Panc1 (cell line): ENCODE measurements around the gene IL34. TPM values are rescaled to one million over a fixed set of nuclear protein-coding genes. Genes with fewer than 3 reads are reported as not detected.

Experiments used
- ATAC-seq: fragments of 200-7000 bp; cut with Tn5 transposase; 2 replicates; pipeline ENCODE4 v1.9.1; 2020; ENCODE audit warnings: mild to moderate bottlenecking, moderate library complexity
- BruUV-seq: library from RNA; stranded (reverse); fragments of 400-500 nt; replicated peaks from 2 replicates; lab custom pipeline; 2021; lab: Mats Ljungman, UMichigan
- CTCF ChIA-PET: fragments of 300-600 bp; sonication (Branson Sonifier 250); formaldehyde crosslinking; loops from one replicate; lab custom pipeline; 2022; ENCODE audit warnings: antibody characterized with exemption; lab: Charles Lee
- POLR2A ChIA-PET: fragments of 300-600 bp; sonication (Branson Sonifier 250); formaldehyde crosslinking; loops from one replicate; lab custom pipeline; 2022; ENCODE audit warnings: antibody characterized with exemption; lab: Charles Lee
- DNase-seq: peaks from one replicate; pipeline ENCODE4 v3.0.0-alpha.2; 2010; ENCODE audit warnings: low read depth, low spot score
- H3K27ac ChIP-seq: 2 replicates; pipeline ENCODE4 v1.5.1; 2011; ENCODE audit warnings: mild to moderate bottlenecking, low read length, inconsistent platforms
- H3K27me3 ChIP-seq: fragments of 200-500 bp; sonication (Bioruptor generic); 2 replicates; pipeline ENCODE4 v1.6.0; 2014; ENCODE audit warnings: low read length, inconsistent platforms; ENCODE audit not compliant: control insufficient read depth, insufficient read depth
- H3K36me3 ChIP-seq: fragments of 200-500 bp; sonication (Bioruptor generic); 2 replicates; pipeline ENCODE4 v1.5.1; 2014; ENCODE audit warnings: inconsistent platforms, mild to moderate bottlenecking, low read length, moderate library complexity; ENCODE audit not compliant: control insufficient read depth, insufficient read depth
- H3K4me1 ChIP-seq: 2 replicates; pipeline ENCODE4 v1.5.1; 2011; ENCODE audit warnings: inconsistent platforms, mild to moderate bottlenecking, low read length, moderate library complexity; ENCODE audit not compliant: control insufficient read depth, insufficient read depth
- H3K4me3 ChIP-seq, 2 experiments: 2 replicates each; pipeline ENCODE4 v1.5.1; 2011 to 2012; ENCODE audit warnings: low read depth in 2 of 2, low read length in 2 of 2, mild to moderate bottlenecking in 2 of 2, inconsistent platforms in 1 of 2, moderate library complexity in 1 of 2
- H3K9me3 ChIP-seq: fragments of 200-500 bp; sonication (Bioruptor generic); 2 replicates; pipeline ENCODE4 v1.5.1; 2014; ENCODE audit warnings: low read depth, mild to moderate bottlenecking, inconsistent platforms, low read length, moderate library complexity; ENCODE audit not compliant: control insufficient read depth, insufficient read depth
- POLR2AphosphoS5 ChIP-seq: IDR thresholded peaks from 2 replicates; pipeline ENCODE4 v1.6.1; 2012; ENCODE audit warnings: mild to moderate bottlenecking, low read depth, low read length, moderate library complexity
- SIN3A ChIP-seq: IDR thresholded peaks from 2 replicates; pipeline ENCODE4 v1.6.1; 2012; ENCODE audit warnings: low read depth, mild to moderate bottlenecking, low read length, moderate library complexity, borderline replicate concordance; ENCODE audit not compliant: insufficient read depth
- TCF7L2 ChIP-seq: IDR thresholded peaks from 2 replicates; pipeline ENCODE4 v1.6.1; 2011; ENCODE audit warnings: mild to moderate bottlenecking, low read depth, low read length, inconsistent platforms
- in situ Hi-C: cut with HindIII; loops from 2 replicates; pipeline ENCODE4 v1.10.0; 2016; ENCODE audit warnings: low sequenced_read_pairs, low pct_unique_long_range_greater_than_20kb
- intact Hi-C: fragments of 100-400 bp; cut with micrococcal nuclease; formaldehyde crosslinking; loops from one replicate; pipeline ENCODE4 v1.10.0; 2022; ENCODE audit not compliant: unreplicated experiment
- total RNA-seq: library from RNA; stranded (reverse); gene quantifications from one replicate; pipeline ENCODE4 v1.2.1, GENCODE V29; 2021; ENCODE audit not compliant: unreplicated experiment
- TF ChIP-seq, protein P1 (sequence below): fragments of 450-650 bp; IDR thresholded peaks from 2 replicates; pipeline ENCODE4 v1.5.1; 2017; ENCODE audit warnings: mild to moderate bottlenecking
- TF ChIP-seq, protein P2 (sequence below), 2 experiments: IDR thresholded peaks; 2 replicates each; pipeline ENCODE4 v1.6.1; 2011 to 2012; ENCODE audit warnings: low read depth in 2 of 2, control low read depth in 1 of 2, low read length in 1 of 2, mild to moderate bottlenecking in 1 of 2, moderate library complexity in 1 of 2; ENCODE audit not compliant: insufficient read depth in 1 of 2

IL34 gene
- total RNA-seq, 1 experiment from 2014 or later, result 5.8 TPM

DNA sequence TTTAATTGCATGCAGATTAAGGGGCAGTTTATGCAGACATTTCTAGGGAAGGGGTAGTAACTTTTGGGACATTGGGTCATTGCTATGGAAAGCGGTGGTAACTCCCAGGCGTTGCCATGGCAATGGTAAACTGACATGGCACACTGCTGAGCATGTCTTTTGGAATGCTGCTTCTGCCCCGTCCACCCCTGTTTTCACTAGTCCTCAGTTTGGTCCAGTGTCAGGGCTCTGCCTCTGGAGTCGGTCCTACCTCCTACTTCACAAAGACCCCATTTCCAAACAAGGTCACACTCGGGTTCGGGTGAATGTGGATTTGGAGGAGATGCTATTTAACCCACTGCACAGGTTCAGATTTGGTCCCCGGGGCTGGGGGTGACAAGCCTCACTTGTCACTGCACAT is 2.9 kb downstream of the IL34 start:
- ATAC-seq (no peak), DNase-seq (no peak)
- no TSS peak for BruUV-seq
- Histone ChIP-seq H3K4me1 (no peaks in the 10 kb centered on the region; the same call in 1 of the 2 replicates), H3K27ac (no peak overlapping the region), H3K27me3 (no peaks in the 10 kb centered on the region), H3K36me3 (no peaks in the 10 kb centered on the region), H3K4me3 (no peak overlapping the region), H3K9me3 (no peaks in the 10 kb centered on the region)
- intact Hi-C loops (loop anchor here (10.0 kb wide), 1 partner anchor 54 kb away; no protein-coding TSS in a partner anchor), in situ Hi-C loops (no loop called here)
- ChIA-PET POLR2A (no interaction called here), CTCF (no interaction called here)
- TF ChIP-seq, protein P1, sequence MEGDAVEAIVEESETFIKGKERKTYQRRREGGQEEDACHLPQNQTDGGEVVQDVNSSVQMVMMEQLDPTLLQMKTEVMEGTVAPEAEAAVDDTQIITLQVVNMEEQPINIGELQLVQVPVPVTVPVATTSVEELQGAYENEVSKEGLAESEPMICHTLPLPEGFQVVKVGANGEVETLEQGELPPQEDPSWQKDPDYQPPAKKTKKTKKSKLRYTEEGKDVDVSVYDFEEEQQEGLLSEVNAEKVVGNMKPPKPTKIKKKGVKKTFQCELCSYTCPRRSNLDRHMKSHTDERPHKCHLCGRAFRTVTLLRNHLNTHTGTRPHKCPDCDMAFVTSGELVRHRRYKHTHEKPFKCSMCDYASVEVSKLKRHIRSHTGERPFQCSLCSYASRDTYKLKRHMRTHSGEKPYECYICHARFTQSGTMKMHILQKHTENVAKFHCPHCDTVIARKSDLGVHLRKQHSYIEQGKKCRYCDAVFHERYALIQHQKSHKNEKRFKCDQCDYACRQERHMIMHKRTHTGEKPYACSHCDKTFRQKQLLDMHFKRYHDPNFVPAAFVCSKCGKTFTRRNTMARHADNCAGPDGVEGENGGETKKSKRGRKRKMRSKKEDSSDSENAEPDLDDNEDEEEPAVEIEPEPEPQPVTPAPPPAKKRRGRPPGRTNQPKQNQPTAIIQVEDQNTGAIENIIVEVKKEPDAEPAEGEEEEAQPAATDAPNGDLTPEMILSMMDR, result no peak
- TF ChIP-seq SIN3A, result no peak
- no peak for TF ChIP-seq POLR2AphosphoS5
- no peak for TF ChIP-seq TCF7L2
- TF ChIP-seq, protein P2, sequence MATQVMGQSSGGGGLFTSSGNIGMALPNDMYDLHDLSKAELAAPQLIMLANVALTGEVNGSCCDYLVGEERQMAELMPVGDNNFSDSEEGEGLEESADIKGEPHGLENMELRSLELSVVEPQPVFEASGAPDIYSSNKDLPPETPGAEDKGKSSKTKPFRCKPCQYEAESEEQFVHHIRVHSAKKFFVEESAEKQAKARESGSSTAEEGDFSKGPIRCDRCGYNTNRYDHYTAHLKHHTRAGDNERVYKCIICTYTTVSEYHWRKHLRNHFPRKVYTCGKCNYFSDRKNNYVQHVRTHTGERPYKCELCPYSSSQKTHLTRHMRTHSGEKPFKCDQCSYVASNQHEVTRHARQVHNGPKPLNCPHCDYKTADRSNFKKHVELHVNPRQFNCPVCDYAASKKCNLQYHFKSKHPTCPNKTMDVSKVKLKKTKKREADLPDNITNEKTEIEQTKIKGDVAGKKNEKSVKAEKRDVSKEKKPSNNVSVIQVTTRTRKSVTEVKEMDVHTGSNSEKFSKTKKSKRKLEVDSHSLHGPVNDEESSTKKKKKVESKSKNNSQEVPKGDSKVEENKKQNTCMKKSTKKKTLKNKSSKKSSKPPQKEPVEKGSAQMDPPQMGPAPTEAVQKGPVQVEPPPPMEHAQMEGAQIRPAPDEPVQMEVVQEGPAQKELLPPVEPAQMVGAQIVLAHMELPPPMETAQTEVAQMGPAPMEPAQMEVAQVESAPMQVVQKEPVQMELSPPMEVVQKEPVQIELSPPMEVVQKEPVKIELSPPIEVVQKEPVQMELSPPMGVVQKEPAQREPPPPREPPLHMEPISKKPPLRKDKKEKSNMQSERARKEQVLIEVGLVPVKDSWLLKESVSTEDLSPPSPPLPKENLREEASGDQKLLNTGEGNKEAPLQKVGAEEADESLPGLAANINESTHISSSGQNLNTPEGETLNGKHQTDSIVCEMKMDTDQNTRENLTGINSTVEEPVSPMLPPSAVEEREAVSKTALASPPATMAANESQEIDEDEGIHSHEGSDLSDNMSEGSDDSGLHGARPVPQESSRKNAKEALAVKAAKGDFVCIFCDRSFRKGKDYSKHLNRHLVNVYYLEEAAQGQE (IDR thresholded peaks at IDR 0.05; ENCODE audit: insufficient read depth in 1 of 2, low read depth in 2 of 2, low read length in 1 of 2), result no peak

DNA sequence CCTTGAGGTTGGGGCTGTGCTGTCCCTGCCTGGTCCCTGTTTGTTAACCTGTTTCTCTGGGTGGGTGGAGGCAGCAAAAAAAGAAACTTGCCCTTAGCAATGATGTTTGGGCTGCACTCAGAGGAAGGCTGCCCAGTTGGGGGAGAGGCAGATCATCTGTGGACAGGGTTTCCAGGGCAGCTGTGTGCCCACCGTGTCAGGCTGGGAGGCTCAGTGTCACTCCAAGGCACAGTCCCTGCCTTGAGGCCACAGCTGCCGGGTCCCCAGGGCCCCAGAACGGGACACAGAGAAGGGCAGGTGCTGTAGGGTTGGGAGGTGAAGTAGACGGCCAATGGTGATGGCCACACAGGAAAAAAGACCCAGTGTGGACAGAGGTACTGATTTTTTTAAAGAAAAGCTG is 3.9 kb downstream of the IL34 start:
- no TSS peak for BruUV-seq
- ChIA-PET CTCF (no interaction called here), POLR2A (no interaction called here)
- Histone ChIP-seq H3K27ac (no peak overlapping the region), H3K27me3 (no peaks in the 10 kb centered on the region), H3K4me3 (no peak overlapping the region), H3K4me1 (no peaks in the 10 kb centered on the region; the same call in 1 of the 2 replicates), H3K36me3 (no peaks in the 10 kb centered on the region), H3K9me3 (no peaks in the 10 kb centered on the region)
- in situ Hi-C loops (no loop called here), intact Hi-C loops (loop anchor here (10.0 kb wide), 1 partner anchor 75 kb away; no protein-coding TSS in a partner anchor)
- TF ChIP-seq TCF7L2 (no peak), POLR2AphosphoS5 (no peak), SIN3A (no peak)
- TF ChIP-seq, protein P1, result no peak
- TF ChIP-seq, protein P2 (IDR thresholded peaks at IDR 0.05; ENCODE audit: insufficient read depth in 1 of 2, low read depth in 2 of 2, low read length in 1 of 2), result no peak
- ATAC-seq (no peak), DNase-seq (no peak)
